Parathyroid adenoma (tissue), 2 donors: ENCODE data around the gene CKS1B.

Source experiments
- H2AFZ ChIP-seq: fragments of 300-600 bp; sonication (generic); one replicate; pipeline ENCODE4 v1.7.0; 2017; ENCODE audit warnings: antibody characterized with exemption, mild to moderate bottlenecking
- H3K27ac ChIP-seq: fragments of 300-600 bp; sonication (generic); one replicate; pipeline ENCODE4 v1.7.0; 2017
- H3K27me3 ChIP-seq: fragments of 300-600 bp; sonication (generic); one replicate; pipeline ENCODE4 v1.7.0; 2017; ENCODE audit warnings: low read length; ENCODE audit not compliant: control insufficient read depth, insufficient read depth
- H3K36me3 ChIP-seq: fragments of 300-600 bp; sonication (generic); one replicate; pipeline ENCODE4 v1.7.0; 2017; ENCODE audit warnings: low read length; ENCODE audit not compliant: control insufficient read depth, insufficient read depth
- H3K4me1 ChIP-seq: fragments of 300-600 bp; sonication (generic); one replicate; pipeline ENCODE4 v1.7.0; 2017; ENCODE audit warnings: control low read depth
- H3K4me2 ChIP-seq: fragments of 300-600 bp; sonication (generic); one replicate; pipeline ENCODE4 v1.7.0; 2017; ENCODE audit warnings: low read length
- H3K4me3 ChIP-seq: fragments of 300-600 bp; sonication (generic); one replicate; pipeline ENCODE4 v1.7.0; 2017; ENCODE audit warnings: low read depth, low read length
- H3K79me2 ChIP-seq: fragments of 300-600 bp; sonication (generic); one replicate; pipeline ENCODE4 v1.7.0; 2017; ENCODE audit warnings: control low read depth
- H3K9ac ChIP-seq: fragments of 300-600 bp; sonication (generic); one replicate; pipeline ENCODE4 v1.7.0; 2017; ENCODE audit warnings: mild to moderate bottlenecking
- H3K9me3 ChIP-seq: fragments of 300-600 bp; sonication (generic); one replicate; pipeline ENCODE4 v1.7.0; 2017; ENCODE audit warnings: low read length; ENCODE audit not compliant: control insufficient read depth
- TF ChIP-seq, protein P1 (sequence below): fragments of 300-600 bp; sonication (generic); IDR thresholded peaks from one replicate; pipeline ENCODE4 v1.7.0; 2017; ENCODE audit warnings: antibody characterized with exemption, mild to moderate bottlenecking
- donor health status: primary hyperparathyroidism.

Gene CKS1B

DNA sequence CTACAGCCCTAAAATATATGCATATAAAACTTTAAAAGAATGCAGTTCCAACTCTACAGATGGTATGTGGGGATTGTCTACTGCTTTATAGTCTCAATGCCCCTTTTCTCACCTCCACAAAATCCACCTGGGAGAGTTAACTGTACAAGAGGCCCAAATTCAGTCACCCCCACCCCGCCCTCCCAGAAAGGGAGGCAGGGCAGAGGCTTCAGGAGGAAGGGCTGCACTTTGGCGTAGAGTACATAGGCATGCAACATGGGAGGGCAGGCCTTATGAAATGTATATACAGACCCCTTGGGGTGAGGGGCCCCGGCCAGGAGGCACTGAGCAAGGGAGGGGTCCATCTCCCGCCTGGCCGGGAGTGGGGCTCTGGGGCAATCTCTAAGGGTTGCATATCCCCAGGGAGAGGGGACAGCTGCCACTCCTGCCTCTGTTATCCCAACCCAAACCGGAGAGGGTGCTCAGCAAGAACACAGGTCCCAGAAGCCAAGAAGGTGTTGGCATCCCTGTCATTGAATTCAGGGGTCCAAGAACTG lies 11.6 kb upstream of the CKS1B start:
- Histone ChIP-seq H3K27me3 (no peaks in the 10 kb centered on the region), H3K27ac (no peak overlapping the region), H3K4me3 (no peak overlapping the region), H2AFZ (no peak overlapping the region), H3K36me3 (no peaks in the 10 kb centered on the region), H3K9me3 (no peaks in the 10 kb centered on the region), H3K4me1 (peaks cover 12% of the 10 kb centered on the region), H3K4me2 (peak overlapping the region; percentile 97), H3K79me2 (no peaks in the 10 kb centered on the region), H3K9ac (no peak overlapping the region)
- TF ChIP-seq, protein P1, sequence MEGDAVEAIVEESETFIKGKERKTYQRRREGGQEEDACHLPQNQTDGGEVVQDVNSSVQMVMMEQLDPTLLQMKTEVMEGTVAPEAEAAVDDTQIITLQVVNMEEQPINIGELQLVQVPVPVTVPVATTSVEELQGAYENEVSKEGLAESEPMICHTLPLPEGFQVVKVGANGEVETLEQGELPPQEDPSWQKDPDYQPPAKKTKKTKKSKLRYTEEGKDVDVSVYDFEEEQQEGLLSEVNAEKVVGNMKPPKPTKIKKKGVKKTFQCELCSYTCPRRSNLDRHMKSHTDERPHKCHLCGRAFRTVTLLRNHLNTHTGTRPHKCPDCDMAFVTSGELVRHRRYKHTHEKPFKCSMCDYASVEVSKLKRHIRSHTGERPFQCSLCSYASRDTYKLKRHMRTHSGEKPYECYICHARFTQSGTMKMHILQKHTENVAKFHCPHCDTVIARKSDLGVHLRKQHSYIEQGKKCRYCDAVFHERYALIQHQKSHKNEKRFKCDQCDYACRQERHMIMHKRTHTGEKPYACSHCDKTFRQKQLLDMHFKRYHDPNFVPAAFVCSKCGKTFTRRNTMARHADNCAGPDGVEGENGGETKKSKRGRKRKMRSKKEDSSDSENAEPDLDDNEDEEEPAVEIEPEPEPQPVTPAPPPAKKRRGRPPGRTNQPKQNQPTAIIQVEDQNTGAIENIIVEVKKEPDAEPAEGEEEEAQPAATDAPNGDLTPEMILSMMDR = no peak

DNA sequence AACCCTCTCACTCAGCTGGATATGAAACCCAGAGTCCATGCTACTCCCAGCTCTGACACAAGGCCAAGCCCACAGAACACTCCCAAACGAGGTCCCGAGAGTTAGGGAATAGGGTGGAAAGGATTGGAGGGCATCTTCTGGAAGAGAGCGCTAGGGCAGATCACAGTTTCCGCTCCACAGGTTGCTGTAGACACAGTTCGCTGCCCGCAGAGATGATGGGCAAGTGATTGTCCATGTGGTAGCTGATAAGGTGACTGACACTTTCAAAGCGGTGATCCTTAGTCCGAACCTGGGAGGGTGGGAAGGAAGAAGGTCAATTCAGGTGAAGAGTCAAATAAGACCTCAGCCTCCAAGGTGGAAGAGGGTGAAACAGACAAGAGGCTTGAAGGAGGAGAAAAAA lies 10.8 kb upstream of the CKS1B start:
- H3K27ac ChIP-seq = no peak overlapping the region
- no peak overlapping the region for H3K4me3 ChIP-seq
- H2AFZ ChIP-seq = no peak overlapping the region
- H3K36me3 ChIP-seq = no peaks in the 10 kb centered on the region
- H3K9me3 ChIP-seq = no peaks in the 10 kb centered on the region
- H3K27me3 ChIP-seq = no peaks in the 10 kb centered on the region
- peak overlapping the region; percentile 25 for H3K4me2 ChIP-seq
- TF ChIP-seq, protein P1 = no peak
- H3K4me1 ChIP-seq = peaks cover 8% of the 10 kb centered on the region
- no peak overlapping the region for H3K9ac ChIP-seq
- H3K79me2 ChIP-seq = no peaks in the 10 kb centered on the region

DNA sequence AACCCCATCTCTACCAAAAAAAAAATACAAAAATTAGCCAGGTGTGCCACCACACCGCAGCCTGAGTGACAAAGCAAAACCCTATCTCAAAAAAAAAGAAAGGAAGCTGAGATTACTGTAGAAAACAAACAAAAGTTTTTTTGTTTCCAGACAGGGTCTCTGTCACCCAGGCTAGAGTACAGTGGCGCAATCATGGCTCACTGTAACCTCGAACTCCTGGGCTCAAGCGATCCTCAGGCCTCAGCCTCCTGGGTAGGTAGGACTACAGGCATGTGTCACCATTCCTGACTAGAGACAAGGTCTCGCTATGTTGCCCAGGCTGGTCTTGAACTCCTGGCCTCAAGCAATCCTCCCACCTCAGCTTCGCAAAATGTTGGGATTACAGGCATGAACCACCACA lies 10.1 kb upstream of the CKS1B start:
- H3K36me3 ChIP-seq = no peaks in the 10 kb centered on the region
- no peaks in the 10 kb centered on the region for H3K27me3 ChIP-seq
- no peak overlapping the region for H3K4me3 ChIP-seq
- no peak overlapping the region for H3K9ac ChIP-seq
- TF ChIP-seq, protein P1 = no peak
- no peak overlapping the region for H2AFZ ChIP-seq
- no peak overlapping the region for H3K27ac ChIP-seq
- peaks cover 4% of the 10 kb centered on the region for H3K4me1 ChIP-seq
- no peak overlapping the region for H3K4me2 ChIP-seq
- H3K79me2 ChIP-seq = no peaks in the 10 kb centered on the region
- H3K9me3 ChIP-seq = no peaks in the 10 kb centered on the region

DNA sequence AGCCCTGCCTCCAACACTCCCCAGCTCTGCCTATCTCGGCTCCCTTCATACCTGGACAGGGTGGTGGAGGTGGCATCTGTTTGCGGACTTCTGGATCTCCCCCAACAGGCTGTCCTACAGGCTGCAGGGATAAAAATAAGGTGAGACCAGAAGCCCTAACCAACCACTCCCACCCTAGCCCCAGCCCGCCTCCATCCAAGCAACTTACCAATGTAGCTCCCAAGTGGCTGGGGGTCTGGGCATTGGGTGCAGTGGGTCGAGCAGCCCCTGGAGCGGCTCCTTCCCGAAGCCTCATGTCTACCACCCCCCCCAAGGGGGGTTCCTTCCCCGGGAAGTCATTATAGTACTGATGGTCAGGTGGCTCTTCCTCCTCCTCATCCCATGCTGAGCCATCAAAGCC lies 8.4 kb upstream of the CKS1B start:
- Histone ChIP-seq H3K4me1 (peaks cover under 1% of the 10 kb centered on the region), H3K27ac (no peak overlapping the region), H2AFZ (no peak overlapping the region), H3K27me3 (no peaks in the 10 kb centered on the region), H3K4me2 (no peak overlapping the region), H3K36me3 (no peaks in the 10 kb centered on the region), H3K4me3 (no peak overlapping the region), H3K9ac (no peak overlapping the region), H3K9me3 (no peaks in the 10 kb centered on the region), H3K79me2 (no peaks in the 10 kb centered on the region)
- TF ChIP-seq, protein P1 = no peak

DNA sequence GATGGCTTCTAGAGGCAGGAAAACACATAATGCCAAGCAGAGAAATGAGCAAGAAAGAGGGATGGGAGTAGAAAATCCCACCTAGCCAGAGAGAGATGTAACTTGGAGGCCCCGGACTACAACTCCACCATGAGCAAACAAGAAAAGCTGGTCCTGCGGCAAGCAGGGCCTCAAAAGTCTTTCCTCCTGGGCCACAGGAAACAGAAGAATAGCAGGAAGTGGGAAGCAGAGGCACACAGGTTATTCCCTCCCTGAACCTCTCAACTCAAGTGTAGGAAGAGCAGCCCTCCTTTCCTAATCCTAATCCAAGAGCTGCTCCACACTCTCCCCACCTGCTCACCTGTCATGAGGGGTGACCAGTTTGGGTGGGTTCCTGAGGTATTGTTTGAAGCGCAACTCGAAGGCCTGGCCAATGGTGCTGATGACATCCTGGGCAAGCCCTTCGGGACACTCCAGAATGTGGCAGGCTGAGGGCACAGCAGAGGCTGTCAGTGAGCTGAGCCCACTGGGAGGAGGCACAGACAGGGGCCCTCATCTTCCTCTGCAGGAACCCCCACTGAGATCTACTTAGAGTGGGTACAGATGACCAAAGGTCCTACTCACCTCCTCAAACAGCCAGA lies 7.0 kb upstream of the CKS1B start:
- Histone ChIP-seq H3K4me3 (no peak overlapping the region), H3K36me3 (no peaks in the 10 kb centered on the region), H3K27ac (peak overlapping the region; percentile 11), H3K9me3 (no peaks in the 10 kb centered on the region), H3K9ac (no peak overlapping the region), H3K27me3 (no peaks in the 10 kb centered on the region), H2AFZ (no peak overlapping the region), H3K4me1 (peaks cover 7% of the 10 kb centered on the region), H3K79me2 (no peaks in the 10 kb centered on the region), H3K4me2 (no peak overlapping the region)
- TF ChIP-seq, protein P1 = no peak
